GM10847 (cell line): ENCODE results near the gene IFT20.

ENCODE experiments used
- POLR2A ChIP-seq: IDR thresholded peaks from 2 replicates; pipeline ENCODE4 v1.6.1; 2011; ENCODE audit not compliant: insufficient read length; ENCODE audit errors: extremely low read depth

Gene IFT20

GRCh38 chr17:28346746-28347246, 11.5 kb upstream of the IFT20 start:
- no peak for TF ChIP-seq POLR2A

- TF ChIP-seq POLR2A = no peak
These were observed 10.9 kb upstream of the IFT20 start for GRCh38 chr17:28346199-28346580.

GRCh38 chr17:28345419-28346198, 10.3 kb upstream of the IFT20 start:
- TF ChIP-seq POLR2A = no peak

GRCh38 chr17:28344435-28344901, 9.2 kb upstream of the IFT20 start:
- TF ChIP-seq POLR2A = no peak

- no peak for TF ChIP-seq POLR2A
These were observed 8.7 kb upstream of the IFT20 start for GRCh38 chr17:28344011-28344410.

- TF ChIP-seq POLR2A = no peak
These were observed 8.2 kb upstream of the IFT20 start for GRCh38 chr17:28343491-28343932.

- TF ChIP-seq POLR2A = no peak
These were observed 7.0 kb upstream of the IFT20 start for GRCh38 chr17:28342313-28342712.

- no peak for TF ChIP-seq POLR2A
These were observed 6.2 kb upstream of the IFT20 start for GRCh38 chr17:28341516-28341915.

- no peak for TF ChIP-seq POLR2A
These were observed 5.1 kb upstream of the IFT20 start for GRCh38 chr17:28340374-28340773.

GRCh38 chr17:28339431-28339830, 4.2 kb upstream of the IFT20 start:
- TF ChIP-seq POLR2A = no peak

GRCh38 chr17:28338056-28338768, 2.9 kb upstream of the IFT20 start:
- TF ChIP-seq POLR2A = no peak

GRCh38 chr17:28335959-28336871, 943 bp upstream of the IFT20 start:
- no peak for TF ChIP-seq POLR2A

- TF ChIP-seq POLR2A = no peak
These were observed 539 bp downstream of the IFT20 start for GRCh38 chr17:28334666-28335200.

- TF ChIP-seq POLR2A = no peak
These were observed 1.1 kb downstream of the IFT20 start for GRCh38 chr17:28334171-28334570.
